HTERT RPE-1 (cell line): Measurements from ENCODE around the gene FHAD1.
"Not testable (repeated sequence)": the region's sequence is repeated elsewhere in the genome, so short reads cannot be mapped to it uniquely, and the experiment has no call there.

ENCODE experiments used
- in situ Hi-C: fragments of 300-500 bp; cut with MboI; formaldehyde crosslinking; loops from 4 replicates; pipeline ENCODE4 v1.14.3; 2020; ENCODE audit warnings: low sequenced_read_pairs

FHAD1 gene

DNA sequence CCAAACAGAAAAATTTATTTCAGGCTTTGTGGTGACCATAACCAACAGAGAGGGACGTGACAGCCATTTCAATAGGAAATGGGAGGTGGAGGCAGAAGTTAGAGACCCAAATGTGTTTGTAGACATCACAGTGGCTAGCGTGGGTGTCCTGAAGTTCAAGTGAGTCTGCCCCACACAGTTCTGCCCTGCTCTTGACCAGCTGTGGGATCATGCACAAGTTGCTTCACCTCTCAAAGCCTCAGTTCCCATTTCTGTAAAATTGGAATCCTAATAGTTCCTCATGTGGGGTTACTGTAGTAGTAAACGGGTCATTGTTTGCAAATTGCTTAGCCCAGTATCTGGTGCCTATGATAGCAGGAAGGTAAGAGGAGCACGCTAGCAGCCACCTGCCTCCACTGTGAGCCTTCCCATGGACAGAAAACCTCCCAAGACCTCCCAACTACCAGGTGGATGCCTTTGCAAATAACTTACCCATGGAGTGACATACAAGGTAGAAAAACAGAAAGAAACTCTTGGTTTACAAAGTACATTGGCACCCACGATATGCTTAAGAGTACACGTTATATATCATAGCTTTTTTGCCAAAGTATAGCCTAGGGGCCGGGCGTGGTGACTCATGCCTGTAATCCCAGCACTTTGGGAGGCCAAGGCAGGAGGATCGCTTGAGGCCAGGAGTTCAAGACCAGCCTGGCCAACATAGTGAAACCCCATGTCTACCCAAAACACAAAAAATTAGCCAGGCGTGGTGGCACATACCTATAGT lies 29.1 kb downstream of the FHAD1 start:
- in situ Hi-C loops: no loop called here

DNA sequence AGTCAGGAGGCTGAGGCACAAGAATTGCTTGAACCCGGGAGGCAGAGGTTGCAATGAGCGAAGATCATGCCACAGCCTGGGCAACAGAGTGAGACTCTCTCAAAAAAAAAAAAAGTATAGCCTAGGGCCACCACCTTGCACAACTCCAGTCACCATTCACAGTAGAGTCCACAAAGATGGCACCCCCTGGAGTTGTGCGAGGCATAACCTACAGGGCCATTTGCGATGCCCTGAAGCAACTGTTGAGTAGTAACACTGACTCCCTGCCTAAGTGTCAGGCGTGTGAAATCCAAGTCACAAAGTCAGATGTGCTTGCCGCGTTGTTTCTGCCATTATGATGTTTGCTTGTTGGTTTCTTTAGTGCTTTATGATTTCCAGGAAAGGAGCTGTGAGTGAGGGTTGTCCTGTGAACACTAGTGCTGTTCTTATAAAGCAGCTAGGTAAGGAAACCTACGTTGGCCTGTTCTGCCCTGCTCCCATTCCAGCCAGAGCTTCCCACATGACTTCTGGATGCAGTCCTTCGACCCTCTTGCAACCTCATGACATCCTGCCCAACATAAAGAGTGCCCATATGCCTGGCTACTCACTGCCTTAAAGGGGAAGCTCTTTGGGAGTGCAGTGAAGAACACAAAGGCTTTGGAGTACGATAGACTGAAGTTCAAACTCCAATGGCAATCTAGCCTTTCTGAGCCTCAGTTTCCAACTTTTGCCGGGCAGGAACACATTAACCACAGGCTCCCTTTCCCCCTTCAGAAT lies 29.8 kb downstream of the FHAD1 start:
- in situ Hi-C loops: no loop called here

DNA sequence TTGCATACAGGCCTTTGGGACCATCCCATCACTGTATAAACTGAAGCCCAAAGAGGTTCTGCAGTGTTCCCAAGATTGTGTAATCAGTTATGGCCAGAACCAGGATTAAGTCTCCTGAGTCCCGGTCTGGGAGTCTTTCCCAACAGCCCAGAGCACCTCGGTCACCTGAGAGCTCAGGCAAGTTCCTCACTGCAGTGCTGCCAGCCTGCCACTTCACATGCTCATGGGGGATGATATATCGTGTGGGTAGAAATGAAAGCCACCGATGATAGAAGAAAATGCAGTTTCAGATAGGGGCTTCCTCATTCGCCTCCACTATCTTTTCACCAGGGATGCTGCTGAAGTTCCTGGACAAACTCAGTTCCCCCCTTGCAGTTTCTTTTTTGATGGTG lies 30.4 kb downstream of the FHAD1 start:
- in situ Hi-C loops: no loop called here

DNA sequence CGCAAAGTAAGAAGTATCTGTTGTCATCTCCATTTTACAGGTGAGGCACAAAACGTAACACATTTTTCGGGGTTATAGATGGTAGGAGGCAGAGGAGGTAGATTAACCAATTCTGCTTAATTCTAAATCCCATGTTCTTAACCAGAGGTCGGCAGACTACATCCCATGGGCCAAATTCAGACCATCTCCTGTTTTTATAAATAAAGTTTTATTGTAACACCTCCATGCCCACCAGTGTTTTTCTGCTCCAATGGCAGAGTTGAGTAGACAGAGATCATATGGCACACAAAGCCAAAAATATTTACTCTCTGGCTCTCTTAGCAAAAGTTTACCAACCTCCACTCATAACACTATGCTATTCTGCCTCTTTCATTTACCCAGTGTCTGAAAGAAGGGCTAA lies 30.9 kb downstream of the FHAD1 start:
- in situ Hi-C loops: no loop called here

DNA sequence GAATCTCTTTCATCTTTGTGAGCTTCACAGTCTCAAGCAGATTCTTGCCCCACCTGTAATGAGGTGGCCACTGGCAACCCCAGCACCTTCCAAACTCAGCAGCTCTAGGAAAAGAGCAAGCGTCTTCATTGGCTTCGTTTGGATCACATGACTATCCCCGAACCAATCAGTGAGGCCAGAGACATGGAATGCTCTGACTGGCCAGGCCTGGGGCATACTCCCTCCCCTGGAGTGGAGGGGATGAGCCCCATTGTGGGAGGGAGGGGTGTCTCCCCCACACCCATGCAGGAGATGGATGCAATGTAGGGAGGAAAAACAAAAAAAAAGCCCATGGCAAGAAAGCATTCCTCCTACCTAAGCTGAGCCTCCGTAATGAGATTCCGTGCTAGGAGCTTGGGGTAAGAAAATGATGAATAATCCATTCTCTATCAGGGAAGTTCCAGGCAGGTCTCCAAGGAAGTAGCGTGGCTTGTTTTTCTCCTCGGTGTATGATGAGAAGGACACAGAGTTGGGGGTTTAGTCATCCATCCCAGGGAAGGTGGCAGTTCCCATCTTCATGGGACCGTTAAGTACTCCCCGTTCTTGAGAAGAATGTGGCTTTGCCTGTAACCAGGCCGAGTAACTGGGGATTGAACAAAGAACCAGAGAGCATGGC lies 32.7 kb downstream of the FHAD1 start:
- in situ Hi-C loops: no loop called here

DNA sequence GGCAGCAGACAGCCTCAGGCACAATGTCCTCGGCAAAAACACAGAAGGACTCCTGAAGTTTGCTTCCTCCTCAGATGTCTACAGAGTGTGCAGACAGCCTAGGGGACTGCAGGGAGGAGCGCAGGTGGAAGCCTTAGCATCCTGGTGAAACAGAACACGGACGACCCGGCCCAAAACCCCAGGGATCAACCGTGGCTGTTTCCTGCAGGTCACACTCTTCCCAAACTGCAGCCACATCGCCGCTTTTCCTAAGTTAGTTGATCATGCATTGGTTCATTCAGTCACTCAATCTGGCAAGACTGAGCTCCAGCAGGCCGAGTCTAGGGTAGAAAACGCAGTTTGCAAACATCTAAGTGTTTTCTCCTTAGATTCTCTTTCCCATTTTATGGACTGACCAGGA lies 33.4 kb downstream of the FHAD1 start:
- in situ Hi-C loops: no loop called here

DNA sequence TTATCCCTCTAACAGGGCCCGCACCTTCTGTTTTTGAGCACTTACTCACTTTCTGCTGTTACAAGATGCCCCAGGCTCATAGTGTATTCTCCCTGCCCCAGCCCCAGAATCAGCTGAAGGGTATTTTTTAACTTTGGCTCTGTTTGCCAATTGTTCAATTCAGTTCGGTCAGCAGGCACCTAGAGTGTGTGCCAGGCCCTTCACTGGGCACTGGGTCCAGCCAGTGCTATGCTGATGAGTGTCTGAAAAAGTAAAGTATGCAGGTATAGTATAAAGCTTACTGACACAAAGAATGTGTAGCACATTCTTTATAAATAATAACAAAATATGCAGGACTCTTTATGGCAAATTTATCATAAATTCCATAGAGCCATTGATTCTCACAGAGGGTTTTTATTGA lies 35.0 kb downstream of the FHAD1 start:
- in situ Hi-C loops: no loop called here

DNA sequence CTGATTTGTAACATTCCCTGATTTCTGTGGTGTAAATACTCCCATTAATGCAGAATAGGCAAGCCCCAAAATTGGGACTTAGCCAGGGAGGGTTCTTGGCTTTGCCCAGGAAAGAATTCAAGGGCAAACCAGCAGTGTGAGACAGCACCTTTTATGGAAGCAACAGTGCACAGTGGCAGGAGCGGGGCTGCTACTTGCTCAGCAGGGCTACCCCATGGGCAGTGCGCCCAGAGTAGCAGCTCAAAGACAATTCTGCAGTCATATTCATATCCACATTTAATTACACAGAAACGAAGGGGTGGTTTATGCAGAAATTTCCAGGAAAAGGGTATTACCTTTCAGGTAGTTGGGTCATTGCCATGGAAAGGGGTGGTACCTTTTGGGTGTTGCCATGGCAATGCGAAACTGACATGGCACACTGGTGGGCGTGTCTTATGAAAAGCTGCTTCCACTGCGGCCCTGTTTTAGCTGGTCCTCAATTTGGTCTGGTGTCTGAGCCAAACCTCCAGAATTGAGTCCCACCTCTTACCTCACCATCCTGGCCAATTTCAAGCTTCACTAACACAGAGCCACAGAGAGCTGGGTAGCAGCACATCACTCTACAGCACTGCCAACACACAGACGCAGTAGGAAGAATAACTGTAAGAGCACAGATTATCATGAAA lies 35.9 kb downstream of the FHAD1 start:
- in situ Hi-C loops: no loop called here

DNA sequence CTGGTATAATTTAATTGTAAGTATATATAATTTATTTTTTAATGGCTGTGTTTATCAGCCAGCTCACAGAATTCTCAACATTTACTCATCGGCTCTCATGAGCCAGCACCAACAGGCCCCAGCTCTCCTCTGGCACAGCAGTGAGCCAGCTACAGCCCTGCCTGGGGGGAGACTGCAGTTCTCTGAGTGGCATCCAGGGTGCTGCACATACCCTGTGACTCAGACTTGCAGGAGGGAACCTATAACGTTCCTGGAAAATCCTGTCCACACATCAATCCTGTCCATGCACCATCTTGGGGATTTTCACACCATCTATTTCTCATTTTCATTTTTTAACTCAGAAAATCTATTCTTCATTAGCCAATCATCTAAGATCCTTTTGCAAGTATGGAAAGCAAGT lies 36.5 kb downstream of the FHAD1 start:
- in situ Hi-C loops: no loop called here

DNA sequence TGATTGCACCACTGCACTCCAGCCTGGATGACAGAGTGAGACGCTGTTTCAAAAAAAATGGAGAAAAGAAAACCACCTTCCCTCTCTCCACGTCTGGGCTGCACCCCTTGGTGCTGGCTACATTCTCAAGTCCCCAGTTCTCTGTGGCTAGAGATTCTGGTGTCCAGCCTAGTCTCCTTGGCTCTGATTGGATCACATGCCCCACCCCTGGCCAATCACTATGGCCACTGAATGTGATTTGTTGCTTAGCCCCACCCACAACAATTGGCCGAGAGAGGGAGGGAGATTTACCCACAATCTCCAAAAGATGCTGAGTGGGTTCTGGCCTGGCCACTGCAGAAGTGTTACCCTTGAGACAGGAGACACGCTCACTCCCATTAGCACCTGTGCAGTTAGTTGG lies 39.4 kb downstream of the FHAD1 start:
- in situ Hi-C loops: no loop called here

DNA sequence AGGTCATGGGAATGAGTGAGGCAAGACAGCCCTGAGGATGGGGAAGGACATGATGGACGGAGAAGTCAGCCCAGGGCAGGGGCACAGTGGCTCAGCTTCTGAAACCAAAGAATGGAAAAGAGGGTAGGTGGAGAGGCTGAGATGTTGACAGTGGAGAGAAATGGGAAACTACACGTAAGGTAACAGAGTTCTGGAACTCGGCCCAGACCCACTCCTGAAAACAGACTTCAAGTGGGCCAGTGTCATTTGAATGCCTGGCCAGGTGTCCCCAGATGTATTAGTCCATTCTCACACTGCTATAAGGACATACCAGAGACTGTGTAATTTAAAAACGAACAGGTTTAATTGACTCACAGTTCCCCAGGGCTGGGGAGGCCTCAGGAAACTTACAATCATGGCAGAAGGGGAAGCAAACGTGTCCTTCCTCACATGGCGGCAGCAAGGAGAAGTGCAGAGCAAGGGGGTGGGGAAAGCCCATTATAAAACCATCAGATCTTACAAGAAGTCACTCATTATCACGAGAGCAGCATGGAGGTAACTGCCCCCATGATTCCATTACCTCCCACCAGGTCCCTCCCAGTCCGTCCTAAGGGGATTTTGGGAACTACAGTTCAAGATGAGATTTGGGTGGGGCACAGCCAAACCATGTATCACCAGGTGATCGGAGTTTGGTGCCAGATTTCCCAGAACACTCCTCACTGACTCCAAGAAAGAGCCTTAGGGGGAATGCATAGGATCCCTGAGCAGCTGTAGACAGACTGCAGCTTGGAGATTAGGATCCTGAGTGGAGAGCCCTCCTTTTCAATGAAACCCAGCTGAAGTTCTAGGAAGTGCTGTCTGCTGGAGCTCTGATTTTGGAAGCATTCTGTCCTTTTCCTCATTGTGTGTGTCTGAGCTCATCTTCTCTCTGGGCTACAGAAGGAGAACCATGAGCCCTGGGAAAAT lies 40.3 kb downstream of the FHAD1 start:
- in situ Hi-C loops: no loop called here

DNA sequence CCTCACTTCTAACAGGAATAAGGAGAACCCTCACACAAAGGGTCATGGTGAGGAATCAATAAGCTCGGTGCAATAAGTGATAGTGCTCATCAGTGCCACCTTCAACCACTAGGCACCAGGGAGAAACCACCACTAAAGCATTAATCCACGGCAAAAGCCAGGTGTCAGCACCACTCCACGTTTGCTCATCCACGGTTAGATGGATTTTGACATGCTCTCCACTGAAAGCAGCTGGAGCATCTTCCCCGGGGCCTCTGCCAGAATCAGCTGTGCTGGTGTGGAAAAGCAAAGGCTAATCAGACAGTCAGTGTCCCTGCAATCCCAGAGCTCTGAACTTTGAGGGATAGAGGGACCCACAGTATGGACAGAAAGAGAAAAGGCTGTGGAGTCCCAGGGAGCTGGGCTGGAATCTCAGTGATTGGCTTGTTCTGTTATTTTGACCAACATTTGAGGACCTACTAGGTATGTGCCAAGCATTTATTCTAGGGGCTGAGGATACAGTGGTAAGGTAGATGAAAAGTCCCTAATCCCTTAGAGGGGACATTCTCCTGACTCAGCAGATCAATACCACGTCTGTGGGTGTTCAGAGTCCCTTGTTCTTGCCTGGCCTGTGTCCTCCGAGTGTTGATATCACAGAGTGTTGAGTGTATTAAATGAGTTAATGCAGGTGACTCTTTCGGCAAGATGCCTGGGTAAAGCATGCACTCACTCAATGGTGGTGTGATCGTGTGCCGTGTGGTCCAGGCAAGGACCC lies 41.3 kb downstream of the FHAD1 start:
- in situ Hi-C loops: no loop called here

DNA sequence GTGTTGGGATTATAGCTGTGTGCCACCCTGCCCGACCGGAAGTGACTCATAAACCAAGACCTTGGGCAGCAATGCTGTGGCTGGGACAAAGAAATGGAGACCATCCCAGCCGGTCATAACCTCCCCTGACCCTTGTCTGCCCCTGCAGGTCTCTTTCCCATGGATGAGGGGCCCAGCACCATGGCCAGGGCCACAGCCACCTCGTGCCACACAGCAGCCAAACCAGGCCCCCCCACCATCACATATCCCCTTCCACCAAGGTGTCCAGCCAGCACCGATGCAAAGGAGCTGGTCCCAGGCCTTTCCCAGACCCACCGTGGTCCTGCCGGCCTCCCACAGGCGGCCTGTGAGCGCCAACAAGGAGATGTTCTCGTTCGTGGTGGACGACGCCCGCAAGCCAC lies 42.2 kb downstream of the FHAD1 start:
- in situ Hi-C loops: no loop called here

DNA sequence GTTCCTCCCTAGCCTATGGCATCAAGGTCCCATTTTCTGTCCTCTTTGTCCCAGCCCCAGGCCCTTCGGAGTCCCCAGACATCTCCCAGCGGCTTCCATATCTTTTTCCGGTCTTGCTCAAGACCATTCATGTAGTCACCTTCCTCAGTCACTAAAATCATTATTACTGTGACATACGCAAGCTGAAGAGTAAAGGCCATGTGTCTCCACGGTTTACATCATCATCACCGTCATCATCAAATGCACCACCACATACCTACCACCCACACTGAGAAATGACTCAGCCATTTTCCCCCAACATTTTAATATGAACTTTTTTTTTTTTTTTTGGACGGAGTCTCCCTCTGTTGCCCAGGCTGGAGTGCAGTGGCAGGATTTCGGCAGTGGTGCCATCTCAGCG lies 43.4 kb downstream of the FHAD1 start:
- in situ Hi-C loops: no loop called here

DNA sequence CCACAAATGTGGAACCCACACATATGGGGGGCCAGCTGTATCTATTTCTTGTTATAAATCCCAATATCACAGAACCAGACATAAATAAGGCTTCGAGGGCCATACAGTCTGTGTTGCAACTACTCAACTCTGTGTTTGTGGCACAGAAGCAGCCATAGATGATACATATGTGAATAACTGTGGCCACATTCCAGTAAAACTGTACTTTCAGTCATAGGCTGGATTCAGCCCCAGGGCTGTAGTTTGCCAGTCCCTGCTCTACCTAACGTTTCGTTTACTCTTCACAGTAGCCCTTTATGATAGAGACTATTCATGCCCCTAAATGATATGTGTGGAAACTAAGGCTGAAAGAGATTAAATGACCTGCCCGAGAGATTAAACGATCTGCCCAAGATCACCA lies 48.7 kb downstream of the FHAD1 start:
- in situ Hi-C loops: no loop called here

DNA sequence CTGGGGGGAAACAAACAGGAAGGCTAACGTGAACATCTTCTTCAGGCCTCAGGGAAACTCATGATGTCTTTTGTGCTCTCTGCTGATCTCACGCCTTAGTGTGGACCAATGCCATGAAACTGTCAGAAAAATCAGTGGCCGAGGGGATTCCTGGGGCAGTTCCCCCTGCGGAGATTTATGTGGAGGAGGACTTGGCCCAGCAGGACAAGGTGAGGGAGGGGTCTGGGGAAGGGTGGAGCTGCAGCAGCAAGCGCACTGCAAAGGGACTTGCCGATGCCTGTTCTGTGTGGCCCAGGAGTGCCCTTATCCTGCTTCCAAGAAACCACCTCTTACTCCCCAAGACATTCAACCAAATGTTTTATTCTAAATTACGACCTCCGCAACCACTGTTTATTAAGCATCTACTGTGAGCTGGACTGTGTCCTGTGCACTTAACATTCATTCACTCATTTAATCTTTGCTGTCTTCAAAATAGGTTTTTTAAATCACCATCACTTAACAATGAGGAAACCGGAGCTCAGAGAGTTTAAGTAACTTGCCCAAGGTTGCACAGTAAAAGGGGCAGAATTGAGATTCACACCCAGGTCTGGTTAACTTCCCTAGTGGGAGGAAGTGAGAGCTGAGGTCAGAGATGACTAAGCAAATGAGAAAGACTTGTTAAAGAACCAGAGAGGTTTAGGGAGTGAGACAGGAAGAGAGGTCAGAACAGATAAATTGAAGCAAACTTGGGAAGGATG lies 49.7 kb downstream of the FHAD1 start:
- in situ Hi-C loops: no loop called here

DNA sequence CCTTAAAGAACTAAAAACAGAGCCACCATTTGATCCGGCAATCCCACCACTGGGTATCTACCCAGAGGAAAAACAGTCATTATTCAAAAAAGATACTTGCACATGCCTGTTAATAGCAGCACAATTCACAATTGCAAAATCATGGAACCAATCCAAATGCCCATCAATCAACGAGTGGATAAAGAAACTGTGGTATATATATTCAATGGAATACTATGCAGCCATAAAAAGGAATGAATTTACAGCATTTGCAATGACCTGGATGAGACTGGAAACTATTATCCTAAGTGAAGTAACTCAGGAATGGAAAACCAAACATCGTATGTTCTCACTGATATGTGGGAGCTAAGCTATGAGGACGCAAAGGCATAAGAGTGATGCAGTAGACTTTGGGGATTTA lies 51.0 kb downstream of the FHAD1 start:
- in situ Hi-C loops: not testable (repeated sequence)

DNA sequence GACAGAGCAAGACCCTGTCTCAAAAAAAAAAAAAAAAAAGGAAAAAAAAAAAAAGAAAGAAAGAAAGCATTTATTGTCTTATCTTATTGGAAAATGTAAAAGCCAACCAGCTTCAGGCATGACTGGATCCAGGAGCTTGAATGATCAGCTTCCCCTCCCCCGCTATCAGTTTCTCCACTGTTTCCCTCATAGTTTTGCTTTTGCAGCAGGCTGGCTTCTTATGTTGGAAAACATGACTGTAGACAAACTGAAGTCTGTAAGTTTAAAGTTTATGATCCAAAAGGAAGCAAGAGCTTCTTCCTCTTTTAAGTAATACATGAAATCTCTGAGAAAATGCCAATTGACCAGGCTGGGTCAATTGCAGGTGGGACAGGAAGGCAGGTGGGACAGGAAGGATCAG lies 52.2 kb downstream of the FHAD1 start:
- in situ Hi-C loops: no loop called here

DNA sequence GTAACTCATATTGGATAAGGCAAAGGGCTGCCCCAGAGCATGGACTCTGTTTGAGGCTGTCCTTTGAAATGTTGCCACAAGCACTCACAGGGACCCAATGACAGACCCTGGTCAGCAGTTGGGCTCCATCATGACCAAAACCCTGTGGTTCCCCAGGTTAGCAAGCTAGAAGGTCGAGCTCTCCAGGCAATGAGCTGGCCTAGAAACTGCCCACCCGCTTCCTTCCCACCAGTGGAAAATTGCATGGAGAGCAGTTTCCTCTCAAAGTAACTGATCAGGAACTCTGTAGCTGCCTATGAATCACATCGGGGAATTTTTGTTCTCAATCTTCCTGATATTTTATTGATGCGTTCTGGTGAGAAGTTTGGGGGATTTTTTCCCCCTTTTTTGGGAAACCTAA lies 52.8 kb downstream of the FHAD1 start:
- in situ Hi-C loops: no loop called here
